HG03432 (cell line): Measurements from ENCODE around the gene HSF4.

Experiments used
- ATAC-seq: cut with Tn5 transposase; IDR thresholded peaks from one replicate; pipeline ENCODE4 v1.9.1; 2021; ENCODE audit warnings: mild to moderate bottlenecking, moderate library complexity; ENCODE audit not compliant: unreplicated experiment

Gene HSF4

GRCh38 chr16:67215706-67216105, 51.2 kb downstream of the HSF4 start:
- no peak for ATAC-seq

GRCh38 chr16:67216612-67217490, 52.3 kb downstream of the HSF4 start:
- ATAC-seq = no peak
